Activated CD4-positive, alpha-beta T cell treated with anti-CD3 and anti-CD28 coated beads, Interleukin-10, Interleukin-2, amounts not matched to agents 100 ng/mL and 50 ng/mL, durations not matched to agents 16 hours and 8 hours (primary cell): ENCODE results near the gene STOML1.
"Not testable (repeated sequence)": the region's sequence is repeated elsewhere in the genome, so short reads cannot be mapped to it uniquely, and the experiment has no call there.

ENCODE experiments used
- DNase-seq: peaks from one replicate; pipeline ENCODE4 v3.0.0-alpha.2; 2020

Gene STOML1

GRCh38 chr15:73944161-73945129 is 47.6 kb downstream of the STOML1 start:
- DNase-seq: no peak

- no peak for DNase-seq
Measured at GRCh38 chr15:73942751-73943270, 49.3 kb downstream of the STOML1 start.

DNA sequence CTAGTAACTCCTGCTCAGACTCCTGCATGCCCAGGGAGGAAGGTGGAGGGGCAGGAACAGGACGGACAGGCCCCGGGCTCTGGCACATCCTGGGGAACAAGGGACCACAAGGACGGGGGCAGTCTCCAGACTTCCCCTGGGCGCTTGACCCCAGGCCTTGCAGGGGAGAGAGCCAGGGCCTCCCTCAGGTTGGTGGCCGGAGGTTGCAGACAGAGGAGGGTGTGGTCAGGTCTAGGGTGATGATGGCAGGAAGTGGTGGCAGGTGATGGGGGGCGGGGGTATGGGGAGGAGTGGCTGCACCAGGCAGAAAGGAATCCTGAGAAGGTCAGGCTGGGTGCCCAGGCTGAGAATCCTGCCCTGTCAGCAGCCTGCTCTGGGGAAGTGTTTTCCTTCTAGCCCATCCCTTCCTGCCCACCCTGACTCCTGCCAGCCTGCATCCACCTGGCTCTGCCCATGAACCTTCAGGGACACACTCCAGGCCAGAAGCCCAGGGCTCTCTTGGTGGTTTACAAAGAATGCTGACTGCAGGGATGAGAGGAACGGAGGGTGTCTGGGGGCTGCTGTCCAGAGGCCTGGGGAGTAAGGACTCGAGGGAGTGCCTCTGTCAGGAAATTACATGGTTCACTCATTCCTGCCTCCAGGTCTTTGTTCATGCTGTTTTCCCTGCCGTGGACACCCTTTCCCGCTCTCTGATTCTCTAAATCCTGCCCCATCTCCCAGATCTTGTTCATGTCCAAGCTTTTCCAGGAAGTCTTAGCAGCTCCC is 50.0 kb downstream of the STOML1 start:
- no peak for DNase-seq

GRCh38 chr15:73941449-73941848 is 50.6 kb downstream of the STOML1 start:
- no peak for DNase-seq

- DNase-seq: no peak
Measured at GRCh38 chr15:73941044-73941443, 51.1 kb downstream of the STOML1 start.

DNA sequence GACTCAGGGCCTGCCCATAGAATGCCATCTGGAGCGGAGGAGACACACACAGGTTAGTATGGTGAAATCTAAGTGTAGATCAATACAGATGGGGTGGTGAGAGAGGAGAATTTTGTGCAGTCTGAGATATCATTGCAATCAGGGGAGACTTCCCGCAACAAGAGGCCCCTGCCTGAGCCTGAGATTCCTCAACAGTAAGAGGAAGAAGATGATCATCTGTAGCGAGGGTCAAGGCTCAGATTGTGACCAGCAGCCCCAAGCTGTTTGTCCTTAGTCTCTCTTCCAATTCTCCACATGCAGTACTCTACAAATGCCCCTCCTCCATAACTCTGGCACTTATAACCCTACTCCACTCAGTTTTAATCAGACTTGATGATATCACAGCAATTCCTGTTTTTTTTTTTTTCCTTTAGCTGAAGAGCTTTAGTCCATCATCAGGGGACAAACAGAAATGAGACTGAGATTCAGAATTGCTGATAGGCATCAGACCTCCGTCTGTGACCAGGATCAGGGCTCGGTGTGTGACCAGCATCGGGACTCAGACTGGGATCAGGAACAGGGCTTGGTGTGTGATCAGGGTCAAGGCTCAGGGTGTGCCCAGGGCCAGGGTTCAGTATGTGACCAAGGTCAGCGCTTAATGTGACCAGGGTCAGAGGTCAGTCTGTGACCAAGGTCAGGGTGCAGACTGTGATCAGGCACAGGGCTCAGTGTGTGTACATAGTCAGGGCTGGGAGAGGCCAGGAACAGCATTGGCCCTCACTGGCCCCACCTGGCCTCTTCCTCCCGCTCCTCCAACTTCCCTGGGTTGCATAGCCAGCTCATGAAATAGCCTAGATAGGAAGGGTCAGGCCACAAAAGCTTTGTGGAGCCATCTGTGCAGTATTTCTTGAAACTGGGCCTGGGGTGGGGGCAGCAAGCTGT is 51.8 kb downstream of the STOML1 start:
- DNase-seq: no peak

DNA sequence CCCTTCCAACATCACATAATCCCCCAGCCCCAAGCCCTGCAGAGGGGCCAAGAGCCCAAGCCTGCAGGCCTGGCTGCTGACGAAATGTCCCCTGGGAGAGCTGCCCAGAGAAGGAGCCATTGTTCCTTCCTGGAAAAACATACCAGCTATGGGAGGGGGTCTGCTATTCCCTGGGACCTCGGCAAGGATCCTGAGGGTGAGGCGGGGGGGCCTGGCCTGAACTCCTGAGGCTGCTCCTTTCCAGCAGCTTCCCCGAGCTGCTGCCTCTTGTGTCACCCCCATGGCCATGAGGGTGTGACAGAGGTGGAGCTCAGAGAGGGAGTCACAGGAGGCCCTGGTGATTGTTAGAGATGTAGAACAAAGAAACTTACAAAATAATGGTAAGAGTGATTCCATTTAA is 53.0 kb downstream of the STOML1 start:
- no peak for DNase-seq

DNA sequence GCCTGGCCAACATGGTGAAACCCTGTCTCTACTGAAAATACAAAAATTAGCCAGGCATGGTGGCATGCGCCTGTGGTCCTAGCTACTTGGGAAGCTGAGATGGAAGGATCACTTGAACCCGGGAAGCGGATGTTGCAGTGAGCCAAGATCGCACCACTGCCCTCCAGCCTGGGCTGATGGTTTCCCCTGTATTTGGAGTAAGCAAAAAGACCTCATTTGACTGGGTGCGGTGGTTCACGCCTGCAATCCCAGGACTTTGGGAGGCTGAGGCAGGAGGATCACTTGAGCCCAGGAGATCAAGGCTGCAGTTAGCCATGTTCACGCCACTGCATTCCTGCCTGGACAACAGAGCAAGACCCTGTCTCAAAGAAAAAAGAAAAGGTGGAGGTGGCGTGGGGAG is 53.6 kb downstream of the STOML1 start:
- DNase-seq: not testable (repeated sequence)

GRCh38 chr15:73937726-73938125 is 54.4 kb downstream of the STOML1 start:
- no peak for DNase-seq

GRCh38 chr15:73937296-73937695 is 54.8 kb downstream of the STOML1 start:
- DNase-seq: no peak

DNA sequence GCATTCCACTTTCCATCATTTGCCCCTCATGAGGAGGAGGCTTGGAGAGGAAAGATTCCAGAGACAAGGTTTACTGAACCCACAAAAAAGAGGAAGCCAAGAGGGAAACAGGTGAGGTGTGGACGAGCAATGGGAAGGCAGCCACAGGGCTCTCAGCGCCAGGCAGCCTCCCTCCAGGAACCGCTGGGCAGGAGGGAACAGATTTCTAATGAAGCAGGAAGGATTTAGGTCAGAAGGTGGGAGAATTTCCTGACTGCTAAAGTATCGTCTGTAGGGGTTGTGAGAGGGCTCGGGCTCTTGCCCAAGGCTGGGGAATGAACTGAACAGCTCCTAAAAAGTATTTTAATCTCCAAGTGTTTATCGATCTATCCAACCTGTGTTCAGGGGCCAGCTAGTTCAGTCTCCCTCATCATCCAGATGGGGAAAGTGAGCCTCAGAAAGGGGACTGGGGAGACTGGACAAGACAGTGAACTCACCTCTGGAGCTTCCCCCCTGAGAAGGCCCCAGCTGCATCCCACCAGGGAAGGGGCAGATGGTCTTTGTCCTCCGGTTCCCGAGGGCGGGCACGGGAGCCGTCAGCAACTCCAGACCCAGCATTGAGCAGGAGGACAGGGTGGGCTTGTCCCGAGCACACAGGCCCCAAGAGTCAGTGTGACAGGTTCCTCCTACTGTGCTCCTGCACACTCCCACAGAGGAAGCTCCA is 55.4 kb downstream of the STOML1 start:
- no peak for DNase-seq

- no peak for DNase-seq
Measured at GRCh38 chr15:73936181-73936580, 55.9 kb downstream of the STOML1 start.

DNA sequence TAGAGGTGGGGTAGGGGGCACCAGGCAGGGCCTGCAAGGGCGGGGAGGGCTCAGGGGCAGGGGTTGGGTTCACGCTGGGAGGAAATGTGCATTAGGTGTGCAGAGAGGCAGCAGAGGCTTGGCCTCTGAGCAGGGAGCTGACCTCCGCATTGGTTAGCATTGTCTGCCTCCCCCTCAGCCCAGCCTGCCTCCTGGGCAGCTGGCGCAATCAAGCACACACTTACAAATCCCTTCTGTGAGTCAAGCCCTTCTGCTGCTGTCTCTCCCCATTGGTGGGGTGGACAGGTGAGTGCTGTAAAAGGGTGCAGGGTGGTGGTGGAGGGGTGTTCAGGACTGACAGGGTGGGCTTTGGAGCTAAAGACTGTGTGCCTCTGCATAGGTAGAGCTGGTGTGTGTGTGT is 56.5 kb downstream of the STOML1 start:
- DNase-seq: no peak

DNA sequence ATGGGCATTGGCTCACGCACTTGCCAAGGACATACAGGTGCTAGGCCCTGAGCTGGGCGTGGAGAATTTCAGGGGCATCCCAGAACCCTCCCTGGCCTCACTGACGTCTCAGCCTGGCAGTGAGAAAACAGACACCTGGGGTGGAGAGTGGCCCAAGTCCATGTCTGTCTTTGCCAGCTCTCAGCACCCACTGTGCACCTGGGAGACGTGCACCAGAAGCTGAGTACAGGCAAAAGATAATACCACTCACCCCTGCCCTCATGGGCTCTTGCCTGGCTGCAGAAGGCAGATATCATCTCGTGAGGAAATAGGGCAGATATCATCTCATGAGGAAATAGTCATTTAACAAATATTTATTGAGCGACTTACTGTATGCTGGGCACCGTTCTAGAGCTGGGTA is 57.8 kb downstream of the STOML1 start:
- no peak for DNase-seq

- no peak for DNase-seq
Measured at GRCh38 chr15:73932381-73933191, 59.5 kb downstream of the STOML1 start.

DNA sequence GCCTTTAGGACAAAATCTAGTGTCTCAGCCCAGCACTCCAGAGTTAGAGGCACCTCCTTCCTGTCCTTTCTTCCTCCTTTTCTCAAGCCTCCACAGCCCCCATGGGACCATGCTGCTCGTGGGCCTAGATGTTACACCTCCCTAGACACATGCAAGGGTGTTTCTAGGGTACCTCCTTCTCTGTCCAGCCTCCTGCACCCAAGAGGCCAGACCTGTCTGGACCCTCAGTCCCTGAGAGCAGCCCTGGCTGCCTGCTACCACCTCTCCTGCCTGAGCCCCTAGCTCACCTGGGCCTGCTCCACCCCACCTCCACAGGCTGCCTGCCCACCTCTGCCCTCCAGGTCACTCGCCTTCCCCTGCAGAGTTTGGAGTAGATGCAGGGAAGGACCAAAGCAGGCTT is 60.7 kb downstream of the STOML1 start:
- DNase-seq: no peak

DNA sequence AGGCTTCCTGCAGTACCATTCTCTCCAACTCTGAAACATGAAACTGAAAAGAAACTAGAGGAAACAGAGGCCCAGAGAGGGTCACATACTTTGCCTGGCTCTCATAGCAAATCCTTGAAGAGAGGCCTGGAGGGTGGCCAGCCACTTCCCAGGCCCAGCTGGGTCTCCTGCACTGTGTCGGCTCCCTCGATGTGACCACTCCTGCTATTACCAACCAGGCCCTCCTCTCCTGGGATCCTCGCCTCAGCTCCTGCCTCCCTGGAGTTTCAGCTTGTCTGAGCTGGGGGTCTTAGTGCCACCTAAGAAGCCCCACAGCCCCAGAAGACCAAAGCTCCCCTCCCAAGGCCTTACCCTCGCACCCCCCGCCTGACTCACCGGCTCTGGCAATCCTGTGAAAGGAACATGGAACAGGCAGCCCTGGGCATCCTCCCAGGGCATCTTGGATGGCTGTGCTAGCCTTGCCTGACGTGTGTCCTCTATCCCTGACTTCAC is 61.3 kb downstream of the STOML1 start:
- no peak for DNase-seq

GRCh38 chr15:73930371-73930770 is 61.7 kb downstream of the STOML1 start:
- no peak for DNase-seq

DNA sequence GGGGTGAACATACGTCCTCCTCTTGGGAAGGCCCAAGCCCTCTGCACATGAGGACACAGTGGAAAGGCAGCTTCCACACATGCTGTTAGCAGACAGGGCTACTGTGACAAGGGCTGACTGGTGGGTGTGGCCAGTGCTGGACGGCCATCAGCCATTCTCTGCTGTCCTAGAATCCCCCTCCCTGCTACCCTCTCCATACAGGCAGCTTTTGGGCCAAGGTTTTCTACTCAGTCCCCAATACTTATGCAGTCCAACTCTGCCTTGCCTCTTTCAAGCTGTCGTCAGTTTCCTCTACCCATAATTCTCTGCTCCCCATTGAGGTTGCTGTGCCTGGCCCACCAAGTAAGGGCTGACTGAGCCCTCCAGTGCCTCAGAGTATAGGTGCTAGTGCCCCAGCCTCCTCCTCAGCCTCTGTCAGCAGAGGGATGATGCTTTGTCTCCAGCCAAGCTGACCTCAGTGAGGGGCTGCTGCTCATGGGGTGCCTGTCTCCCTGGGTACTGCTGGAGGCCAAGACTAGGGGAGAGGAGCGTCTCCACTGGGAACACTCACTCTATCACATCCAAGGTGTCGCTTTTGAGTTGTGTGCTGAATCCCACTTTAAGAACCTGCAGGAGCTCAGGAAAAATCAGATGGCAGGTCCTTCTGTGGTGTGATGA is 63.0 kb downstream of the STOML1 start:
- no peak for DNase-seq
